HEK293 (cell line): Measurements from ENCODE around the gene CDC20.
A peak's percentile ranks its signal among the peaks of the same experiment; 100 is the strongest.

Experiments used
- CTCF ChIA-PET: fragments of 350-600 bp; formaldehyde crosslinking; extraction: SDS; loops from one replicate; lab custom pipeline; 2021; ENCODE audit warnings: antibody characterized with exemption; lab: Yijun Ruan, JAX
- POLR2A ChIA-PET: fragments of 300-600 bp; formaldehyde crosslinking; extraction: SDS; loops from one replicate; lab custom pipeline; 2020; ENCODE audit warnings: antibody characterized with exemption, inconsistent platforms; lab: Yijun Ruan, JAX
- H3K27ac ChIP-seq: fragments of 200-500 bp; sonication (Bioruptor generic); 2 replicates; pipeline ENCODE4 v1.5.1; 2014; ENCODE audit warnings: low read depth, low read length, control low read depth, inconsistent platforms; ENCODE audit errors: extremely low read depth
- H3K36me3 ChIP-seq, 2 experiments: fragments of 200-500 bp in 1 of 2; sonication (Bioruptor generic) in 1 of 2; 1 replicate in 1 of 2; 2 replicates in 1 of 2; pipeline ENCODE4 v1.5.1; 2014 to 2017; ENCODE audit warnings: inconsistent platforms in 2 of 2, low read length in 2 of 2; ENCODE audit not compliant: control insufficient read depth in 2 of 2, insufficient read depth in 1 of 2
- H3K4me1 ChIP-seq: fragments of 200-500 bp; sonication (Bioruptor generic); 2 replicates; pipeline ENCODE4 v1.5.1; 2014; ENCODE audit warnings: mild to moderate bottlenecking, low read length, inconsistent platforms; ENCODE audit not compliant: control insufficient read depth, insufficient read depth
- H3K4me3 ChIP-seq: 2 replicates; pipeline ENCODE4 v1.5.1; 2011; ENCODE audit warnings: low read depth, mild to moderate bottlenecking, control low read depth, low read length, moderate library complexity
- H3K9me3 ChIP-seq: fragments of 200-500 bp; sonication (Bioruptor generic); 2 replicates; pipeline ENCODE4 v1.5.1; 2014; ENCODE audit warnings: low read depth, low read length, inconsistent platforms; ENCODE audit not compliant: control insufficient read depth, insufficient read depth
- BCL11B ChIP-seq: fragments of 450-650 bp; formaldehyde crosslinking; IDR thresholded peaks from 2 replicates; pipeline ENCODE4 v1.5.1; 2016; ENCODE audit warnings: low read depth, missing biosample characterization, missing genetic modification characterization
- GLIS2 ChIP-seq: fragments of 450-650 bp; formaldehyde crosslinking; IDR thresholded peaks from 2 replicates; pipeline ENCODE4 v1.5.1; 2016; ENCODE audit warnings: missing biosample characterization, missing genetic modification characterization
- HOXA7 ChIP-seq: sonication (generic); formaldehyde crosslinking; IDR thresholded peaks from 2 replicates; pipeline ENCODE4 v1.8.1; 2022; ENCODE audit warnings: missing genetic modification reagents, borderline replicate concordance
- SP3 ChIP-seq: fragments of 450-650 bp; formaldehyde crosslinking; IDR thresholded peaks from 2 replicates; pipeline ENCODE4 v1.5.1; 2016; ENCODE audit warnings: missing biosample characterization, missing genetic modification characterization
- YY2 ChIP-seq: fragments of 450-650 bp; formaldehyde crosslinking; IDR thresholded peaks from 2 replicates; pipeline ENCODE4 v1.5.1; 2016; ENCODE audit warnings: missing biosample characterization, missing genetic modification characterization
- ZBTB1 ChIP-seq: fragments of 450-650 bp; formaldehyde crosslinking; IDR thresholded peaks from 2 replicates; pipeline ENCODE4 v1.5.1; 2016; ENCODE audit warnings: missing biosample characterization, missing genetic modification characterization
- ZBTB20 ChIP-seq: fragments of 450-650 bp; formaldehyde crosslinking; IDR thresholded peaks from 2 replicates; pipeline ENCODE4 v1.5.1; 2016; ENCODE audit warnings: missing biosample characterization, missing genetic modification characterization
- ZIC2 ChIP-seq: fragments of 450-650 bp; formaldehyde crosslinking; IDR thresholded peaks from 2 replicates; pipeline ENCODE4 v1.5.1; 2016; ENCODE audit warnings: missing biosample characterization, missing genetic modification characterization
- ZNF112 ChIP-seq: fragments of 450-650 bp; formaldehyde crosslinking; IDR thresholded peaks from 2 replicates; pipeline ENCODE4 v1.5.0; 2017; ENCODE audit warnings: missing biosample characterization, missing genetic modification characterization
- ZNF140 ChIP-seq: fragments of 450-650 bp; formaldehyde crosslinking; IDR thresholded peaks from 2 replicates; pipeline ENCODE4 v1.5.1; 2016; ENCODE audit warnings: missing biosample characterization, missing genetic modification characterization
- ZNF174 ChIP-seq: fragments of 450-650 bp; formaldehyde crosslinking; IDR thresholded peaks from 2 replicates; pipeline ENCODE4 v1.5.0; 2017; ENCODE audit warnings: missing biosample characterization, mild to moderate bottlenecking, missing genetic modification characterization
- ZNF266 ChIP-seq: fragments of 450-650 bp; formaldehyde crosslinking; IDR thresholded peaks from 2 replicates; pipeline ENCODE4 v1.5.1; 2016; ENCODE audit warnings: missing biosample characterization, missing genetic modification characterization, low read depth
- ZNF391 ChIP-seq: fragments of 450-650 bp; formaldehyde crosslinking; IDR thresholded peaks from 2 replicates; pipeline ENCODE4 v1.5.1; 2016; ENCODE audit warnings: low read depth, missing biosample characterization, missing genetic modification characterization, borderline replicate concordance
- ZNF560 ChIP-seq: fragments of 450-650 bp; formaldehyde crosslinking; IDR thresholded peaks from 2 replicates; pipeline ENCODE4 v1.5.1; 2017; ENCODE audit warnings: missing biosample characterization, missing genetic modification characterization, borderline replicate concordance
- ZNF654 ChIP-seq: fragments of 450-650 bp; formaldehyde crosslinking; IDR thresholded peaks from 2 replicates; pipeline ENCODE4 v1.5.1; 2016; ENCODE audit warnings: low read depth, missing biosample characterization, missing genetic modification characterization
- ZNF768 ChIP-seq: fragments of 450-650 bp; formaldehyde crosslinking; IDR thresholded peaks from 2 replicates; pipeline ENCODE4 v1.5.1; 2018; ENCODE audit warnings: missing biosample characterization, mild to moderate bottlenecking, missing genetic modification characterization
- ZNF785 ChIP-seq: fragments of 450-650 bp; formaldehyde crosslinking; IDR thresholded peaks from 2 replicates; pipeline ENCODE4 v1.5.1; 2016; ENCODE audit warnings: missing biosample characterization, missing genetic modification characterization
- ZXDB ChIP-seq: fragments of 450-650 bp; formaldehyde crosslinking; IDR thresholded peaks from 2 replicates; pipeline ENCODE4 v1.5.1; 2016; ENCODE audit warnings: missing biosample characterization, missing genetic modification characterization
- TF ChIP-seq, protein P1 (sequence below): fragments of 450-650 bp; formaldehyde crosslinking; IDR thresholded peaks from 2 replicates; pipeline ENCODE4 v1.5.1; 2016; ENCODE audit warnings: missing biosample characterization, missing genetic modification characterization
- TF ChIP-seq, protein P2 (sequence below): fragments of 450-650 bp; IDR thresholded peaks from 2 replicates; pipeline ENCODE4 v1.5.1; 2018; ENCODE audit warnings: missing biosample characterization, mild to moderate bottlenecking, missing genetic modification characterization
- TF ChIP-seq, protein P3 (sequence below): fragments of 450-650 bp; formaldehyde crosslinking; IDR thresholded peaks from 2 replicates; pipeline ENCODE4 v1.5.1; 2016; ENCODE audit warnings: missing biosample characterization, missing genetic modification characterization
- TF ChIP-seq, protein P4 (sequence below): fragments of 450-650 bp; formaldehyde crosslinking; IDR thresholded peaks from 2 replicates; pipeline ENCODE4 v1.5.1; 2017; ENCODE audit warnings: missing biosample characterization, mild to moderate bottlenecking, missing genetic modification characterization, moderate library complexity
- TF ChIP-seq, protein P5 (sequence below): fragments of 450-650 bp; formaldehyde crosslinking; IDR thresholded peaks from 2 replicates; pipeline ENCODE4 v1.5.1; 2016; ENCODE audit warnings: missing biosample characterization, missing genetic modification characterization

Gene CDC20

DNA sequence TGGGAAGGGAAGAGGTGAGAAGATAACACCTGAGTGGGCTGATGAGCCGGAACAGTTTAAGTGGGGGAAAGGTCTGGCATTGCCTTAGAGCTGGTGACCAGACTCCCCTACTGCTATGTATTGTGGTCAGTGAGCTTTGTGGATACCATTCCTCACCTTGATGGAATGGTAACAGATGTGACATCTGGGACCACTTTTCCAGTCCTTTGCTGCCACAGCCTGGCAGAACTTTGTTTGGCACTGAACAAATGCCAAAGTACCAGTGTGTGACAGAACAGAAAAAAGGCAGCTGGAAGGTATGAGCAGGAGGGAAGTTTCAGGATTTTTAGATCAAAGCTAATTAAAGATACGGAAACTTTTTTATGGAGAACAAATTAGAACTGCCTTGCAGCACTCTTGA is 24.7 kb downstream of the CDC20 start:
- no peak for TF ChIP-seq ZNF140
- TF ChIP-seq, protein P1, sequence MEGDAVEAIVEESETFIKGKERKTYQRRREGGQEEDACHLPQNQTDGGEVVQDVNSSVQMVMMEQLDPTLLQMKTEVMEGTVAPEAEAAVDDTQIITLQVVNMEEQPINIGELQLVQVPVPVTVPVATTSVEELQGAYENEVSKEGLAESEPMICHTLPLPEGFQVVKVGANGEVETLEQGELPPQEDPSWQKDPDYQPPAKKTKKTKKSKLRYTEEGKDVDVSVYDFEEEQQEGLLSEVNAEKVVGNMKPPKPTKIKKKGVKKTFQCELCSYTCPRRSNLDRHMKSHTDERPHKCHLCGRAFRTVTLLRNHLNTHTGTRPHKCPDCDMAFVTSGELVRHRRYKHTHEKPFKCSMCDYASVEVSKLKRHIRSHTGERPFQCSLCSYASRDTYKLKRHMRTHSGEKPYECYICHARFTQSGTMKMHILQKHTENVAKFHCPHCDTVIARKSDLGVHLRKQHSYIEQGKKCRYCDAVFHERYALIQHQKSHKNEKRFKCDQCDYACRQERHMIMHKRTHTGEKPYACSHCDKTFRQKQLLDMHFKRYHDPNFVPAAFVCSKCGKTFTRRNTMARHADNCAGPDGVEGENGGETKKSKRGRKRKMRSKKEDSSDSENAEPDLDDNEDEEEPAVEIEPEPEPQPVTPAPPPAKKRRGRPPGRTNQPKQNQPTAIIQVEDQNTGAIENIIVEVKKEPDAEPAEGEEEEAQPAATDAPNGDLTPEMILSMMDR (tag by site-specific recombination): peak; percentile 33; the same call in 1 of the 2 replicates
- TF ChIP-seq, protein P2, sequence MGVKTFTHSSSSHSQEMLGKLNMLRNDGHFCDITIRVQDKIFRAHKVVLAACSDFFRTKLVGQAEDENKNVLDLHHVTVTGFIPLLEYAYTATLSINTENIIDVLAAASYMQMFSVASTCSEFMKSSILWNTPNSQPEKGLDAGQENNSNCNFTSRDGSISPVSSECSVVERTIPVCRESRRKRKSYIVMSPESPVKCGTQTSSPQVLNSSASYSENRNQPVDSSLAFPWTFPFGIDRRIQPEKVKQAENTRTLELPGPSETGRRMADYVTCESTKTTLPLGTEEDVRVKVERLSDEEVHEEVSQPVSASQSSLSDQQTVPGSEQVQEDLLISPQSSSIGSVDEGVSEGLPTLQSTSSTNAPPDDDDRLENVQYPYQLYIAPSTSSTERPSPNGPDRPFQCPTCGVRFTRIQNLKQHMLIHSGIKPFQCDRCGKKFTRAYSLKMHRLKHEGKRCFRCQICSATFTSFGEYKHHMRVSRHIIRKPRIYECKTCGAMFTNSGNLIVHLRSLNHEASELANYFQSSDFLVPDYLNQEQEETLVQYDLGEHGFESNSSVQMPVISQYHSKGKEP: no peak
- TF ChIP-seq ZNF785 (tag by site-specific recombination): no peak
- TF ChIP-seq ZNF112 (tag by site-specific recombination): no peak
- no peak for TF ChIP-seq ZNF174
- no peak for TF ChIP-seq YY2
- no peak for TF ChIP-seq ZNF560 (tag by site-specific recombination)
- TF ChIP-seq ZNF768 (tag by site-specific recombination): no peak
- 0 out of 2 replicates have a peak, but pooled peaks have one; percentile 21 for TF ChIP-seq ZNF654
- TF ChIP-seq, all 188 proteins: peak for 2
- Histone ChIP-seq H3K4me3 (no peak overlapping the region), H3K4me1 (no peaks in the 10 kb centered on the region), H3K36me3 (peaks cover 11 to 76% of the 10 kb centered on the region in 2 experiments; a peak in 2 of 3 replicates), H3K9me3 (no peaks in the 10 kb centered on the region), H3K27ac (no peak overlapping the region)
- ChIA-PET CTCF (interaction anchor here (0.7 kb wide), 1 partner anchor 145 kb away, joined by 3 read pairs; no protein-coding TSS in a partner anchor), POLR2A (interaction anchor here (0.6 kb wide), 1 partner anchor 617 kb away, joined by 6 read pairs; no protein-coding TSS in a partner anchor)

DNA sequence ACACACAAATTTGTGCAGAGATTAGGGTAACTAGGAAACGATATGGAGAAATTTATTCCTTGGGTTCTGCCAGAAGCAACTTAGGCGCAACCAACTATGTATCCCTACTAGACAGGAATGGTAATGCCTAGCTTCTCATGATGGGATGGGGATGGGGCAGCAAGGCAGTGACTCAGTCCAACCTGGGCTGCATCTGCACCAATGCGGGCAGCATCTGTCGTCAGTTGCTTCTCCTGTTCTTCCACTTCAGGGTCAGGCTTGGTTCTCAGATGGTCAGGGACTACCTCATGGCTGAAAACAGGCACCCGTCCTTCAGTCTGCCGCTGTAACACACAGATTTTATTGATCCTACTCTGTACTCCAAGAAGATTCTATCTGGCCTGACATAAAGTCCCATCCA is 27.9 kb downstream of the CDC20 start:
- ChIA-PET CTCF (interaction anchor here (0.9 to 1.1 kb wide), 2 partner anchors 15 to 23 kb away, joined by 3 read pairs; no protein-coding TSS in a partner anchor), POLR2A (no interaction called here)
- H3K36me3 ChIP-seq: peaks cover 8 to 69% of the 10 kb centered on the region in 2 experiments; a peak in 2 of 3 replicates
- H3K27ac ChIP-seq: no peak overlapping the region
- H3K9me3 ChIP-seq: no peaks in the 10 kb centered on the region
- H3K4me1 ChIP-seq: no peaks in the 10 kb centered on the region
- TF ChIP-seq, protein P3, sequence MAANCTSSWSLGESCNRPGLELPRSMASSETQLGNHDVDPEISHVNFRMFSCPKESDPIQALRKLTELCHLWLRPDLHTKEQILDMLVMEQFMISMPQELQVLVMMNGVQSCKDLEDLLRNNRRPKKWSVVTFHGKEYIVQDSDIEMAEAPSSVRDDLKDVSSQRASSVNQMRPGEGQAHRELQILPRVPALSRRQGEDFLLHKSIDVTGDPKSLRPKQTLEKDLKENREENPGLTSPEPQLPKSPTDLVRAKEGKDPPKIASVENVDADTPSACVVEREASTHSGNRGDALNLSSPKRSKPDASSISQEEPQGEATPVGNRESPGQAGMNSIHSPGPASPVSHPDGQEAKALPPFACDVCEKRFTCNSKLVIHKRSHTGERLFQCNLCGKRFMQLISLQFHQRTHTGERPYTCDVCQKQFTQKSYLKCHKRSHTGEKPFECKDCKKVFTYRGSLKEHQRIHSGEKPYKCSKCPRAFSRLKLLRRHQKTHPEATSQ (tag by site-specific recombination): no peak
- TF ChIP-seq SP3: no peak
- no peak for TF ChIP-seq ZNF112 (tag by site-specific recombination)
- TF ChIP-seq ZNF391 (tag by site-specific recombination): no peak
- TF ChIP-seq HOXA7: no peak
- no peak for TF ChIP-seq ZIC2 (tag by site-specific recombination)
- TF ChIP-seq, protein P4, sequence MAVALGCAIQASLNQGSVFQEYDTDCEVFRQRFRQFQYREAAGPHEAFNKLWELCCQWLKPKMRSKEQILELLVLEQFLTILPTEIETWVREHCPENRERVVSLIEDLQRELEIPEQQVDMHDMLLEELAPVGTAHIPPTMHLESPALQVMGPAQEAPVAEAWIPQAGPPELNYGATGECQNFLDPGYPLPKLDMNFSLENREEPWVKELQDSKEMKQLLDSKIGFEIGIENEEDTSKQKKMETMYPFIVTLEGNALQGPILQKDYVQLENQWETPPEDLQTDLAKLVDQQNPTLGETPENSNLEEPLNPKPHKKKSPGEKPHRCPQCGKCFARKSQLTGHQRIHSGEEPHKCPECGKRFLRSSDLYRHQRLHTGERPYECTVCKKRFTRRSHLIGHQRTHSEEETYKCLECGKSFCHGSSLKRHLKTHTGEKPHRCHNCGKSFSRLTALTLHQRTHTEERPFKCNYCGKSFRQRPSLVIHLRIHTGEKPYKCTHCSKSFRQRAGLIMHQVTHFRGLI: no peak
- no peak for TF ChIP-seq ZBTB20
- TF ChIP-seq ZBTB1 (tag by site-specific recombination): no peak
- TF ChIP-seq ZNF266 (tag by site-specific recombination): no peak
- TF ChIP-seq, protein P5, sequence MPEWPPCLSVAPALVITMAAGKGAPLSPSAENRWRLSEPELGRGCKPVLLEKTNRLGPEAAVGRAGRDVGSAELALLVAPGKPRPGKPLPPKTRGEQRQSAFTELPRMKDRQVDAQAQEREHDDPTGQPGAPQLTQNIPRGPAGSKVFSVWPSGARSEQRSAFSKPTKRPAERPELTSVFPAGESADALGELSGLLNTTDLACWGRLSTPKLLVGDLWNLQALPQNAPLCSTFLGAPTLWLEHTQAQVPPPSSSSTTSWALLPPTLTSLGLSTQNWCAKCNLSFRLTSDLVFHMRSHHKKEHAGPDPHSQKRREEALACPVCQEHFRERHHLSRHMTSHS (tag by site-specific recombination): no peak
- no peak for TF ChIP-seq ZXDB (tag by site-specific recombination)
- TF ChIP-seq GLIS2 (tag by site-specific recombination): no peak
- no peak for TF ChIP-seq BCL11B (tag by site-specific recombination)
- H3K4me3 ChIP-seq: no peak overlapping the region
